Retina (tissue), 1 donor: ENCODE results near the gene IGFLR1.
"Not testable (repeated sequence)": the region's sequence is repeated elsewhere in the genome, so short reads cannot be mapped to it uniquely, and the experiment has no call there.

Source experiments
- DNase-seq: peaks from one replicate; pipeline ENCODE4 v3.0.0-alpha.2; 2016

The IGFLR1 gene

DNA sequence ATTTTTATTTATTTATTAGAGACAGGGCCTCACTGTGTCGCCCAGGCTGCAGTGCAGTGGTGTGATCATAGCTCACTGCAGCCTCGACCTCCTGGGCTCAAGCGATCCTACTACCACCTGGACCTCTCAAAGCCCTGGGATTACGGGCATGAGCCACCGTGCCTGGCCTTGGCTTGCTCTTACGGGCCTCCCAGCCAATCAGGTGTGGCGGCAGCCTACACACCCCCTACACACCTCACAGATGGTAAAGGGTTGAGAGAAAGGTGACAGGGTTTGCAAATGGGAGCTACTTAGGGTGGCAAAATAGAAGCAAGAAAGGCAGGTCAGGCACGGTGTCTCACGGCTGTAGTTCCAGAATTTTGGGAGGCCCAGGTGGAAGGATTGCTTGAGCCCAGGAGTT, 38.9 kb downstream of the IGFLR1 start:
- DNase-seq = no peak

DNA sequence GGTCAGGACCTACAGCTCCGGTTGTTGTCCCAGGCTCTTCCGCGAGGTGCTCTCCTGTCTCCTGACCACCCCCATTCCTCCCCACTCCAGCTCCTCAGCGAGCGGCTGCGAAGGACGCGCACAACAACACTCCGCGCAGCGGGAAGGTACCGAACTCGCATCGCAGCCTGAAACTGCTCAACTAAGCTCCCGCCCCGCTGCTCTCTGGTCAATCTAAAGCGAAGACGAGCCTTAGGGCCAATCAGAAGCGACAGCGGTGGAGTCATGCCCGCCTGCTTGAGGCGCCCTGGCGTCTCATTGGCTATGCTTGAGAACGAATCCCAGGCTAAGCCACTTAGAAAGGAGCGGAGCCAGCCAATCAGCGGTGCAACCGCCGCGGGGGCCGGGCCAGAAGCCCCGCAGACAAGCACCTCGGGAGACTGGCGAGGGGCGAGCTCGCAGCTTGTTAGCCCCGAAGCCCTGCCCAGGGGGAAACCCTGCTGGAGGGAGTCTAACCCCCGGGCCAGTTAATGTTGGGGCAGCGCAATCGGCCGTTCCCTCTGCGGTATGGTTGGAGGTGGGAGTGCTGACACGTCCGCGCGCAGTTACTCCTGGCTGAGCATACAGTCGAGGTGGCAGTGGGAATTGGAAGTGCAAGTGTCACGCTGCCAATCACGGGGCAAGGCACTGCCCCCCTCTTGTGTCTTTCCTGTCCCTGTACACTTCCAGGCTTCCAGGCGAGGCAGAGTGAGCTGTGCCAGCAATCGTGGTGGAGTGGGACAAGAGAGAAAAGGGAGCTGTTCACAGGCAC, 39.8 kb downstream of the IGFLR1 start:
- peak; percentile 96 for DNase-seq

DNA sequence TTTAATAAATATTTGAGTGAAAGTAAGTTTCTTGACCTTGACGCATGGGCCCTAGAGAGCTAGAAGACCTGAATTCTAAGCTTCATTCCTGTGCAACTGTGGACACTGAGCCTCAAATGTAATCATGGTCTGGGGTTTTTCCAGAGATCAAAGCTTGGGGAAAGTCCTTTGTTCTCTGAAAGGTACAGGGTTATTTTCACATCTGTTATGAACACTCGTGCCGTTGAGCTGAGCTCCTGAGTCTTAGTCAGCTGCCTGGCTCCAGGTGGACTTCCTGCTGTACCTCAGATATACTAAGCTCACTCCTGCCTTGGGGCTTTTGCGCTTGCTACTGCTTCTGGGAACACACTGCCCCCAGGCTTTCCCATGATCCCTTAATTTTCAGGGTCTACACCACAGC, 45.4 kb downstream of the IGFLR1 start:
- DNase-seq = no peak

DNA sequence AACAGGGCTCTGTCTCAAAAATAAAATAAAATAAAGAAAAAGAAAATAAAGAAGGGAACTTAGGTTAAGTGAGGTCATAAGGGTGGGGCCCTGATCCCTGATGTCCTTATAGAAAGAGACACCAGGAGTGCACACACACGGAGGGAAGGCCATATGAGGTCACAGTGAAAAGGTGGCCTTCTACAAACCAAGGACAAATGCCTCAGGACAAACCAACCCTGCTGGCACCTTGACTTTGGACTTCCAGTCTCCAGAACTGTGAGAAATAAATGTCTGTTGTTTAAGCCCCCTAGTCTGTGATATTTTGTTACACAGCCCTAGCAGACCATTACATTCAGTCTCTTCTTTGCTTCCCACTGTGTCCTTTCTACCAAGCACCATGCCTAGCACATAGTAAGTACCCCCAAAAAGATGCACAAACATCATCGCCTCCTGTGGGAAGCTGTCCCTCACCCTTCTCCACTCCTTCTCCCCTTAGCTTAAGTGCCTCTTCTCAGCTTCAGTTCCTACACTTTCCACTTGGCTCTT, 46.3 kb downstream of the IGFLR1 start:
- no peak for DNase-seq

DNA sequence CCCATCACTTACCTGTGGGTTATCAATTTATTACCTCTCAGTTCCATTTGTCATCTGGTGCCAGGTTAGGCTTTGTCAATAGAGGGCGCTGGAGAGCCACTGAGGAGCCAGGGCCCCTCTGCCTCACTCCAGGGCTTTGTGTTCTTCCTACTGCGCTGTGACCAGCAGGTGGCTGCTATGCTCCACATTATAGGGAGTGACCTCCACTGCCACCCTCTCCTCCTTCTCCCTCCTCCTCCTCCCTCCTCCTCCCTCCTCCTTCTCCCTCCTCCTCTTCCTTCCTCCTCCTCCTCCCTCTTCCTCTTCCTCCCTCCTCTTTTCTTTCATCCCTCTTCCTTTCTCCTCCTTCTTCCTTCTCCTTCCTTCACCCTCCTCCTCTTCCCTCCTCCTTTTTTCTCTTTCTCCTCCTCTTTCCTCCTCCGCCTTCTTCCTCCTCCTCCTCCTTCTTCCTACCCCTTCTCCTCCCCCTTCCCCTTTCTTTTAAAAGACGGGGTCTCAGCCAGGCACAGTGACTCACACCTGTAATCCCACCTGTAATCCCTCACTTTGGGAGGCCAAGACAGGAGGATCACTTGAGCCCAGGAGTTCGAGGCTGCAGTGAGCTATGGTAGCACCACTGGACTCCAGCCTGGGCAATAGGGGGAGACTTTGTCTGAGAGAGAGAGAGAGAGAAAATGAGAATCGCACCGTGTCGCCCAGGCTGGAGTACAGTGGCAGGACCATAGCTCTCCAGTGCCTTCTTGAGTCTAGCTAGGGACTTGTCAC, 48.2 kb downstream of the IGFLR1 start:
- DNase-seq = peak; percentile 83

DNA sequence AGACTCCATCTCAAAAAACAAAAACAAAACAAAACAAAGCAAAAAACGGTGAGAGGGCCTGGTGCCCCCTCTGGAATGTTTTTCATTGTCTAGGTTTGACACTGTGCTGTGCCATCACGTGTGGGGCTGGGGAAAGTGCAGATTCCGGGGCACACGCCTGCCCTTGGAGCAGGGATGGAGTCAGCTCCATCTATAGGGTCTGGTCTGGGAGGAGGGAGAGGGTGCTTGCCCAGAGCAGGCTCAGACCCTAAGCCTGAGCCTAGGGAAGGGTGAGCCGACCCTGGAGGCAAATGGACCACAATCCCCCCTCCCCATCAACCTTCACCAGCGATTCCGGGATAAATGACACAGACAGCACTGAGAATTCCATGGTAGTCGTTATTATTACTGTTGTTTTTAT, 48.8 kb downstream of the IGFLR1 start:
- no peak for DNase-seq

DNA sequence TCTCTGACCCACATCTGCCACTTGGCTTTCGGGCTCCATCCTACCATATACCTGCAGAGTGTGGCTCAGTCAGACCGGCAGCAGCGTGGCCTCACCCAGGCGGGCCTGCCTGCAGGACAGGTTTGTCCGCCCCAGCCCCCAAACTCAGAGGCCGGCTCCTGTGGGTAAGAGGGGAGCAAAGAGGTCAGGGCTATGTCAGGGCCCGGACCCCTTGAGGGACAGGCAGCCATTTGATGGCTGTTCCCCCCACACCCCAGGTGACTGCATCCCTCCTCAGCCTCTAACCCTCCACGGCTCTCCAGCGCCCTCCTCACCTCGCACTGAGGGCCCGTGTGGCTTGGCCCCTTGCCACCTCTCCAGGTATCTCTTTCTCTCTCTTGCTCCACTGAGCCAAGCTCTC, 50.2 kb downstream of the IGFLR1 start:
- DNase-seq = no peak

DNA sequence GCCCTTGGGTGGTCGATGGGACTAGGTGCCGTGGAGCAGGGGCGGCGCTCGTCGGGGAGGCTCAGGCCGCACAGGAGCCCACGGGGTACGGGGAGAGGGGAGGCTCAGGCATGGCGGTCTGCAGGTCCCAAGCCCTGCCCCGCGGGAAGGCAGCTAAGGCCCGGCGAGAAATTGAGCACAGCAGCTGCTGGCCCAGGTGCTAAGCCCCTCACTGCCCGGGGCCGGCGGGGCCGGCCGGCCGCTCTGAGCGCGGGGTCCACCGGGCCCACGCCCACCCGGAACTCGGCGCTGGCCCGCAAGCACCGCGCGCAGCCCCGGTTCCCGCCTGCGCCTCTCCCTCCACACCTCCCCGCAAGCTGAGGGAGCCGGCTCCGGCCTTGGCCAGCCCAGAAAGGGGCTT, 51.1 kb downstream of the IGFLR1 start:
- not testable (repeated sequence) for DNase-seq

DNA sequence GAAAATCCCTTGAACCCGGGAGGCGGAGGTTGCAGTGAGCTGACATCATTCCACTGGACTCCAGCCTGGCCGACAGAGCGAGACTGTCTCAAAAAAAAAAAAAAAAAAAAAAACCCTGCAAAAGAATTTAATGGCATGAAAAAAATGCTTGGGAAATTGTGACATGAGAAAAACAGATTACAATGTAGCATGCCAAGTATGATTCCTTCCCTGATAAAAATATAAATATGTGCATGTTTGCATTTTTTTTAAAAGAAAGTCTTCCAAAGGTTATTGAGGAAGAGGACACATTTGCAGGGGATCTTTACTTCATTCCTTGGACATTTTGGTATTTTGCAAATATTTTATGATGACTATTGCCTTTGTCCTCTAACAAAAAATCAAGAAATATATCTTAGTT, 52.4 kb downstream of the IGFLR1 start:
- no peak for DNase-seq
